HTERT RPE-1 (cell line): Measurements from ENCODE around the gene NOP56.

Experiments
- in situ Hi-C: fragments of 300-500 bp; cut with MboI; formaldehyde crosslinking; loops from 4 replicates; pipeline ENCODE4 v1.14.3; 2020; ENCODE audit warnings: low sequenced_read_pairs

Gene NOP56

GRCh38 chr20:2700913-2701620 is 48.6 kb downstream of the NOP56 start:
- in situ Hi-C loops, result no loop called here

- in situ Hi-C loops, result no loop called here
Observed at GRCh38 chr20:2701671-2702081, 49.2 kb downstream of the NOP56 start.

GRCh38 chr20:2703716-2704475 is 51.5 kb downstream of the NOP56 start:
- in situ Hi-C loops, result no loop called here

GRCh38 chr20:2705931-2706645 is 53.7 kb downstream of the NOP56 start:
- in situ Hi-C loops, result no loop called here

- in situ Hi-C loops, result no loop called here
Observed at GRCh38 chr20:2706688-2707352, 54.4 kb downstream of the NOP56 start.

GRCh38 chr20:2707353-2708072 is 55.1 kb downstream of the NOP56 start:
- in situ Hi-C loops, result no loop called here
